ENCODE measurements around the gene CR1.
"Not testable (repeated sequence)": the region's sequence is repeated elsewhere in the genome, so short reads cannot be mapped to it uniquely, and the experiment has no call there.

The CR1 gene

DNA sequence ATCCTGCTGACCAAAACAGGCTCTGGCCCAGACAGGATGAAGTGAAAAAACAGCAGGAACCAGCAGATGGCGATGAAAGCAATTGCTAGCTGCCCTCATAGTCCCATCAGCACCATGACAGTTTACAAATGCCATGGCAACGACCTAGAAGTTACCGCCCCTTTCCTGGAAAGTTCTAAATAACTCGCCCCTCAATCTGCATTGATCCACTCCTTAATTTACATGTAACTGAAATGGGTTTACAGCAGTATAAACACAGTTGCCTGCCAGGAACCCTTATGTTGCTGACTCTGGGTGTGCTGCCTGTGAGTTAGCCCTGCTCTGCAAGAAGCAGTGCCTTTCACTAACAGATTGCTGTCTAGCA lies 83.5 kb downstream of the CR1 start:
- DNase-seq (ENCODE audit: low read depth in 2 of 3, low spot score in 2 of 3): no peak

DNA sequence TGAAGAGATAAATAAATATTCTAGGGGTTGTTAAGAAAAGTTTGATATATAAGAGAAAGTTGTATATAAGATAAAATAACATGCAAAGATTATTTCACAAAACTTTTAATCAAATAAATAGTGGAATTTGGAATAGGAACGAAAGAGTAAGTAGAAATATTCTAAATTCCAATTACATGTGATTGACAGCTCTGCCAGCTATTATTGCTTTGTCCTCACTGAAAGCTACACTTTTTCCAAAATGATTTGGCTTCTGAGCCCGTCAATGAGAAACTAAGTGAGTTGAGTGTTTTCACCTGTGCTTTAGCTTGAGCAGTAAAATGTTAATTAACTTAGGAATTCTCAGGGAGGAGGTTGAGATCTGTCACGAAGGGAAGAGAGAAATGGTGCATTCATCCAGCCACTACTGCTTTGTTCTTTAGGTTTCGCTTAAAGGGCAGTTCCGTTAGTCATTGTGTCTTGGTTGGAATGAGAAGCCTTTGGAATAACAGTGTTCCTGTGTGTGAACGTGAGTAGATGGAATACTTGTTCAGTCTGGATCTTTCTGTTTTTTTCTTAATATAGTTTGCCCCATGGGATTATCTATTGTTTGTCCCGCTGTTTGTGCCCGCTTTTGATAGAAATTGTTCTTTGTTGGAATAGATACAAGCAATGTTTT lies 85.7 kb downstream of the CR1 start:
- no peak for DNase-seq (ENCODE audit: low read depth in 2 of 3, low spot score in 2 of 3)

DNA sequence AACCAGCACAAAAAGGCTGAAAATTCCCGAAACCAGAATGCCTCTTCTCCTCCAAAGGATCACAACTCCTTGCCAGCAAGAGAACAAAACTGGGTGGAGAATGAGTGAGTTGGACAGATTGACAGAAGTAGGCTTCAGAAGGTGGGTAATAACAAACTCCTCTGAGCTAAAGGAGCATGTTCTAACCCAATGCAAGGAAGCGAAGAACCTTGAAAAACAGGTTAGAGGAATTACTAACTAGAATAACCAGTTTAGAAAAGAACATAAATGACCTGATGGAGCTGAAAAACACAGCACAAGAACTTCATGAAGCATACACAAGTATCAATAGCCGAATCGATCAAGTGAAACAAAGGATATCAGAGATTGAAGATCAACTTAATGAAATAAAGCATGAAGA lies 93.5 kb downstream of the CR1 start:
- DNase-seq (ENCODE audit: low read depth in 2 of 3, low spot score in 2 of 3): not testable (repeated sequence)

DNA sequence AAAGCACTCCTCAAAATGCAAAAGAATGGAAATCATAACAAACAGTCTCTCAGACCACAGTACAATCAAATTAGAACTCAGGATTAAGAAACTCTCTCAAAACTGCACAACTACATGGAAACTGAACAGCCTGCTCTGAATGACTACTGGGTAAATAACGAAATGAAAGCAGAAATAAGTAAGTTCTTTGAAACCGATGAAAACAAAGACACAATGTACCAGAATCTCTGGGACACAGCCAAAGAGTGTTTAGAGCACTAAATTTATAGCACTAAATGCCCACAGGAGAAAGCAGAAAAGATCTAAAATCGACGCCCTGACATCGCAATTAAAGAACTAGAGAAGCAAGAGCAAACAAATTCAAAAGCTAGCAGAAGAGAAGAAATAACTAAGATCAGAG lies 95.2 kb downstream of the CR1 start:
- not testable (repeated sequence) for DNase-seq (ENCODE audit: low read depth in 2 of 3, low spot score in 2 of 3)

DNA sequence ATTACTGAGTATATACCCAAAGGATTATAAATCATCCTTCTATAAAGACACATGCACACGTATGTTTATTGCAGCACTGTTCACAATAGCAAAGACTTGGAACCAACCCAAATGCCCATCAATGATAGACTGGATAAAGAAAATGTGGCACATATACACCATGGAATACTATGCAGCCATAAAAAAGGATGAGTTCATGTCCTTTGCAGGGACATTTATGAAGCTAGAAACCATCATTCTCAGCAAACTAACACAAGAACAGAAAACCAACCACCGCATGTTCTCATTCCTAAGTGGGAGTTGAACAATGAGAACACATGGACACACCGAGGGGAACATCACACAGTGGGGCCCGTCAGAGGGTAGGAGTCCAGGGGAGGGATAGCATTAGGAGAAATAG lies 98.1 kb downstream of the CR1 start:
- DNase-seq (ENCODE audit: low read depth in 2 of 3, low spot score in 2 of 3): not testable (repeated sequence)

DNA sequence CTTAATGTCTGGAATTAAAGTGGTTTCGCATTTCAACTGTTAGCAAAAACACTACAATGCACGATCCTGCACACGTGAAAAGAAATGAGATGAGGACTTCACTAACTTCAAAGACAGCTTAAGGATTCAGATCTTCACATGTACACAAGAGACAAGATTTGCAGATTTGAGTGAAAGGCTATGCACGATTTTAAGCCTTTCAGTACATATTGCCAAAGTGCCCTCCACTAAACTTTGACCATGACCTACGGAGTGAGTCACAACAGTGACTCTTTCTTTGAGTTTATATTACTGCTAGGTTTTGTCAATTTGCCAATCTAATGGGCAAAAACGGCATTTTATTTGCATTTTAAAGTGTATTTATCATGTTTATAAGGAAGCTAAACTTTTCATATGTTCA lies 107.8 kb downstream of the CR1 start:
- DNase-seq (ENCODE audit: low read depth in 2 of 3, low spot score in 2 of 3): no peak

DNA sequence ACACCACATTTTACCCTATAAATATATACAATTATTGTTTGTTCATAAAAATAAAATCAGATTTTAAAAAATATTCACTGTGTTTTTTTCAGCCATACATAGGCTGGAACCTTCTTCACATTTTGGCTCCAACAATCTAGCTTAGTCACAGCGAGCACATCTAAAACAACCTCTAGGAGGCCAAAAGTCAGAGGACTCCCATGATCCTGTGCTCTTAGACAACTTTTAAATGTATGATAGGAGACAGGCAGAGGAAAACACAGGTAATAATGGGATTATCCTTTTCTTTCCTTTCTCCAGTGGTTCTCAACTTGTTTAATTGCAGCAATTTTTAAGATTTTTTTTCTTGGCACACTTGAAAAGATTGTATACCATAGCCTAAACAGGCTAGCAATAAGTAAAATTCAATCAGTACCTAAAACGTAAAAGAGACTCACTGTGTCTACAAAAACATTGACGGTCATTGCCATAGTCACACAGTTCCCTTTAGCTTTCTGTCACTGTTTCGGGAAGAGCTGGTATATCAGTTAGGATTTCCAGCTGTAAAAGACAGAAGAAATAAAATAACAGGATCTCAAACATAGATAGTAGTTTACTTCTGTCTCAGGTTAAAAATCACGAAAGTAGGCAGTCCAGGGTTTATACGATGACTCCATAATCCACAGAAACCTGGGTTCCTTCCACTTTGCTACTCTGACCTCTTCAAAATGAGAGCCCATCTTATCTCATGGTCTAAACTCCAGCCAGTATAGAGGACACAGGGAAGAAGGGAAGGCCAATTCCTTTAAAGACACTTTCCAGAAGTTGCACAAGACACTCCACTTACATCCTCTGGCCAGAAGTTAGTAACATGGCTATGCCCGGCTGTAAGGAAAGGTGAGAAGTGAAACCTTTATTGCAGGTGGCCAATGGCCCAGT lies 109.7 kb downstream of the CR1 start:
- DNase-seq (ENCODE audit: low read depth in 2 of 3, low spot score in 2 of 3): no peak

DNA sequence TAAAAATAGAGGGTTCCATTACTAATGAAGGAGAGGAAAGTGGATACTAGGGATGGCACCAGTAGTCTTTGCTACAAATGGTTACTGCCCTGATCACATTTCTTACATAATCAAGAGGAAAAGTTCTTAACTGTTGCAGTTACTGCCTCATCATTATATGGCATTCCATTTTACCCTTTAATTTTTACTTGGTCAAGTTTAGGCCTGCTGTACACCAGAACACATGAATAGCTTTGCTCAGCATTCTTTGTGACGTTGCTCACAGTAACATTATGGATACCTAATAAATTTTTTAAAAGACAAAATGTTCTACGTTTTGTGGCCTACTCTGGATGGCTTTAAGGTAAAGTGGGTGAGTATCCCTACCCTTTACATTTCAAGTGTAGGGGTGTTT lies 110.4 kb downstream of the CR1 start:
- no peak for DNase-seq (ENCODE audit: low read depth in 2 of 3, low spot score in 2 of 3)

DNA sequence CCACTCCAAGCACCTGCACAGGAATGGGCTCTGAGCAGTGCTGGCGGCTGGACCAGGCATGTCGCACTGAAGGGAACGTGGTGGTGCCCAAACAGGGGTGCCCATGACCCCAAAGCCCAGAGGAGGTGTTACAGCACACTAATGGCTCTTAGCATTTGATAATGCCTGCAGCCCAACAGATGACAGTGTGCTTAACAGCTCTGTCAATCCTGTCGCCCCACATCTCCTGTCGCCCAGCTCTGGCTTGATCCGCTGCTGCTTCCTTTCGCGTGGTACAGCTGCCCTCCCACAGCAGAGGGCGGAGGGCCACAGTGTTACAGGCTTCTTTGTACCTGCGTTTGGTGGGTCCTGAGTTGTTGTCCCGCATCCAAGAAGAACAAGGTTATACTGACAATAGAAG lies 116.8 kb downstream of the CR1 start:
- DNase-seq (ENCODE audit: low read depth in 2 of 3, low spot score in 2 of 3): no peak

DNA sequence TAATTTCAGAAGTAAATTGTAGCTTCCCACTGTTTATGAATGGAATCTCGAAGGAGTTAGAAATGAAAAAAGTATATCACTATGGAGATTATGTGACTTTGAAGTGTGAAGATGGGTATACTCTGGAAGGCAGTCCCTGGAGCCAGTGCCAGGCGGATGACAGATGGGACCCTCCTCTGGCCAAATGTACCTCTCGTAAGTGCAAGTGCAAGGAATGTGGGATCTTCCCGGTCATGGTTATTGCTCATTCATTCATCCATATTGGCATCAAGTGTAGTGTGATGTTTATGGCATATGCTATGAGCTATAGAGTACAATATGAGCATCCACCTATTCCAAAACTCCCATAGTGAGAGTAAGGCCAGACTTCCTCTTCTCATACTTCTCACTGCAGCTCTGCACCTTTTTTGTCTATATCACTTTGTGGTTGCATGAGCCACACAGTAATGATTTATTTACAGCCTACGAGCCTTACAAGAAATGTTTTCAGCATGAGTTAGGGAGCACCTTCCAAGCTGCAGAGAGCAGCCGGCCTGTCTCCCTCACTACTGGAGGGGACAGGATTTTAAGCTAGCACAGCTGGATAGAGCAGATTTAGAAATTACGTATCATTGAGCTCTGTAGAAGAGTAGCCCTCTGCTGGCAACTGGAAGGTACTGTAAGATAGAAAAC lies 124.0 kb downstream of the CR1 start:
- DNase-seq (ENCODE audit: low read depth in 2 of 3, low spot score in 2 of 3): no peak

DNA sequence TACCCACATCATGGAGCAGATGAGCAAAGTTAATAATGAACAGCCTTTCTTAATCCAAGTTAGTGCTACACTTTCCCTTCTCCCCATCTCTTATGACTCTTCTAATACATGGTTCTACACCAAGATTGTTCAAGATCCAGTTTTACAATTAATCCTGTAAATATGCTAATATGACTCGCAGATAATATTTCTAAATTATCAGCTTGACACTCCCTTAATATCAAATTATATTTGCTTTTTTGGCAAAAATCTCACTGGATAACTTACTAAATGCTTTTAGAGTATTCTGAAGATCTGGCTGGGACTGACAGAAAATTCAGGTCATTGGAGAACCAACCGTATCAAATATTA lies 124.6 kb downstream of the CR1 start:
- no peak for DNase-seq (ENCODE audit: low read depth in 2 of 3, low spot score in 2 of 3)

DNA sequence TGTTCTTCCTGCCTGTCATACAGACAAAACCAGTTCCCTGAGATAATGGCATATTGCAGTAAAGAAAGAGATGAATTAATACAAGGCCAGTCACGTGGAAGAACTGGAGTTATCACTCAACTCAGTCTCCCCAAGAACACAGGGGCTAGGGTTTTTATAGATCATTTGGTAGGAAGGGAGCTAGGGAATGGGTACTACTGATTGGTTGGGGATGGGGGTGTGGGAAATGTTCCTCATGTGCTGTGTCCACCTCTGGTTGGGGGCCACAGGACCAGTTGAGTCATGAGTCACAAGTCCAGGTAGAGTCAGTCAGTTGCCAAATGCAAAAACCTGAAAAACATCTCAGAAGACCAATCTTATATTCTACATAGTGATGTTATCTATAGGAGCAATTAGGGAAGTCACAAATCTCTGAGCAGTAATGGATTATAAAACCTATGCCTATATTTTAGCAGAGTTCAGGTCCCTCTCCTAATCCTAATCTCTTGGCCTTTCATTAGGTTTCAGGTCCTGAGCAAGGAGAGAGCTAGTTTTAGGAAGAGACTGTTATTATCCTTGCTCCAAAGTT lies 129.6 kb downstream of the CR1 start:
- DNase-seq (ENCODE audit: low read depth in 2 of 3, low spot score in 2 of 3): not testable (repeated sequence)

DNA sequence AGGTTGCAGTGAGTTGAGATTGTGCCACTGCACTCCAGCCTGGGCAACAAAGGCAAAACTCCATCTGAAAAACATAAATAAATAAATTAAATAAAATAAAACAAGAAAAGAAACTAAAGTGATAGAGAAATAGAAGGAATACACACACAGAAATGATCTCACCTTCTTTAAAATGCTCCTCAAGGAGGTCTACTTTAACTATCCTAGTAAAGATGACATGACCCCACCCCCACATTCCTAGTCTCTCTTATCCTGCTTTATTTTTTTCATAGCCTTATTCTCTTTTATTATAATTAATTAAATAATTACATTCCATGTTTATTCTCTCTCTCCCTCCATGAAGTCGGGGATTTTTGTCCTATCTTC lies 131.0 kb downstream of the CR1 start:
- DNase-seq (ENCODE audit: low read depth in 2 of 3, low spot score in 2 of 3): no peak

DNA sequence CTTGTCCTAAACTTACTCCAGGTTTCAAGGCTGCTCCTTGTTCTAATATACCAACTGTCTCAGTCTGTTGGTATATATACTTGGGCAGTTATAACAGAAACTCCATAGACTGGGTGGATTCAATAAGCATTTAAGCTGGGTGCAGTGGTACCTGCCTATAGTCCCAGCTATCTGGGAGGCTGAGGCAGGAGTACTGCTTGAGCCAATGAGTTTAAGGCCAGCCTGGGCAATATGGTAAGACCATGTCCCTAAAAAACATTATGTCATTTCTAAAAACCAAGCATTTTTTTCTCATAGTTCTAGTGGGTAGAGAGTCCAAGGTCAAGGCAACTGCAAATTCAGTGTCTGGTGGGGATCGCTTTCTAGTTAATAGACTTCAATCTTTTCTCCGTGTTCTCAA lies 131.5 kb downstream of the CR1 start:
- DNase-seq (ENCODE audit: low read depth in 2 of 3, low spot score in 2 of 3): no peak

DNA sequence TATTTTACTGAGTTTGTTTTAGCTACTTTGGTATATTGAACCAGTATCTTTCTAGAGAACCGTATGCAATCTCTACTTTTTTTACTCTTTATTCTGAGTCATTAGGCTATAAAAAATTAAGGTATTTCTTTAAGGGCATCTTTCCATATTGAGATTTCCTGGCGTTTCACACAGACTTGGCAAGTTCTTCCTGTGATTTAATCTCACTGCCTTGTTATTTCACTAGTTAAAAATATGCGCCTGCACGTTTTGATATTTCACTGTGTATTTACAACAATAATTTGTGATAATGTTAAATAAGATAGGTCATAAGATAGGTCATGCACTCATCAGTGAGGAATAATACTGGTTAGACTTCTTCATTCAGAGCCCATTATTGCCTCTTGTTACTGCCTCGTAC lies 132.8 kb downstream of the CR1 start:
- DNase-seq (ENCODE audit: low read depth in 2 of 3, low spot score in 2 of 3): no peak

DNA sequence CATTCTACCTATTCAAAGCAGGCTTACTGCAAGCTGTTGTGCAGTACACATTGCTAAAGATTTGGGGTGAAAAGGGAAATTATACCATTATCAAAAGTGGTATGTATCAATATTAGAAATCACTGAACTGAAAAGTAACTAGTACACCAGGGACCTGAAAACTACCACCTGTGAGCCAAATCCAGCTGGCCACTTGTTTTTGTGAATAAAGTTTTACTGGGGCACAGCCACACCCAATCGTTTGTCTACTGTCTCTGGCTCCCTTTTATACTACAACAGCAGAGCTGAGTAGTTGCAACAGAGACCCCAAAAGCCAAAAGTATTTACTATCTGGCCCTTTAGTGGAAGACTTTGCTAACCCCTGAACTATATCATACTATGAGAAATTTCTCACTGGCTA lies 135.2 kb downstream of the CR1 start:
- DNase-seq (ENCODE audit: low read depth in 2 of 3, low spot score in 2 of 3): no peak

DNA sequence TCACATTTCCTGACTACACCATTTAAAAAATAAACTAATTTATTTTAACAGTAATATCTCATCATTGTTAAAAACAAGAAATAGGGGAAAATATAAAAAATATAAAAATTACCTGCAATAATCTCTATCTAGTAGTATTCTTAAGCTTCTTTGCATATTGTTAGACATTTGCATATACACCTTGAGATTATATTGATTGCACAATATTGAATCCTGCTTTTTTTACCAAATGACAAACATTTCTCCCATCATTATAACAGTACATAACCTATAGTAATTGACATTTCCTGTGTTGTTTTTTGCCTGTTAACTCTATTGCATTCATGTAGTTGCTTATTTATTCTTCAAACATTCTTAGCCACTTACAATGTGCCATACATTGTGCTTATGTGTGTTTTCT lies 137.3 kb downstream of the CR1 start:
- DNase-seq (ENCODE audit: low read depth in 2 of 3, low spot score in 2 of 3): no peak

DNA sequence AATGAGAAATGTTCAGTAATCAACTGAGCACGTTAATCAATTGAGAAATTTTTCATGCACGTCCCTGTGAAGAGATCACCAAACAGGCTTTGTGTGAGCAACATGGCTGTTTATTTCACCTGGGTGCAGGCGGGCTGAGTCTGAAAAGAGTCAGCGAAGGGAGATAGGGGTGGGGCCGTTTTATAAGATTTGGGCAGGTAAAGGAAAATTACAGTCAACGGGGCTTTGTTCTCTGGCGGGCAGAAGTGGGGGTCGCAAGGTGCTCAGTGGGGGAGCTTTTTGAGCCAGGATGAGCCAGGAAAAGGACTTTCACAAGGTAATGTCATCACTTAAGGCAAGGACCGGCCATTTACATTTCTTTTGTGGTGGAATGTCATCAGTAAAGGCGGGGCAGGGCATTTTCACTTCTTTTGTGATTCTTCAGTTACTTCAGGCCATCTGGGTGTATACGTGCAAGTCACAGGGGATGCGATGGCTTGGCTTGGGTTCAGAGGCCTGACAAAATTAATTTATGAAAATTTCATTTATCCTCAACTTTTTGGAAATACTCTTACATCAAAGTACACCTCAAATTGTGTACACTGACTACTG lies 137.8 kb downstream of the CR1 start:
- DNase-seq (ENCODE audit: low read depth in 2 of 3, low spot score in 2 of 3): not testable (repeated sequence)

DNA sequence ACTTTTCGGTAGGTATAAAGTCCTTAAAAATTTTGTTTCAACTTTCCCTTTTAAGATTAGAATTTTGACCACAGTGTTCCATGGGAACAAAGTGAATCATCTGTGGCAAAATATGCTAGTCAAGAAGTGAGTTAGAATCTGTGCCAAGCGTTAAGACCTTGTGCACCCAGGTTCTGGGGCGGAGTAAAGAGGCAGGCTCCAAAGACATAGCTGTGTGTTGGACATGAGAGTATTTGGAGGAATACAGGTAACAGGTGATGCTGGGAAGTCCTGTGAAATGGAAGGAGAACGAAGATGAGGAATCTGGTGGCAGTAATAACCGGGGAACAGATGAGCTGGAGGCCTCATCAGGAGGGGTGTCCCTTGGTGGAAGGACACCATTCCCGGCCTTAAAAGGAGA lies 138.3 kb downstream of the CR1 start:
- not testable (repeated sequence) for DNase-seq (ENCODE audit: low read depth in 2 of 3, low spot score in 2 of 3)

DNA sequence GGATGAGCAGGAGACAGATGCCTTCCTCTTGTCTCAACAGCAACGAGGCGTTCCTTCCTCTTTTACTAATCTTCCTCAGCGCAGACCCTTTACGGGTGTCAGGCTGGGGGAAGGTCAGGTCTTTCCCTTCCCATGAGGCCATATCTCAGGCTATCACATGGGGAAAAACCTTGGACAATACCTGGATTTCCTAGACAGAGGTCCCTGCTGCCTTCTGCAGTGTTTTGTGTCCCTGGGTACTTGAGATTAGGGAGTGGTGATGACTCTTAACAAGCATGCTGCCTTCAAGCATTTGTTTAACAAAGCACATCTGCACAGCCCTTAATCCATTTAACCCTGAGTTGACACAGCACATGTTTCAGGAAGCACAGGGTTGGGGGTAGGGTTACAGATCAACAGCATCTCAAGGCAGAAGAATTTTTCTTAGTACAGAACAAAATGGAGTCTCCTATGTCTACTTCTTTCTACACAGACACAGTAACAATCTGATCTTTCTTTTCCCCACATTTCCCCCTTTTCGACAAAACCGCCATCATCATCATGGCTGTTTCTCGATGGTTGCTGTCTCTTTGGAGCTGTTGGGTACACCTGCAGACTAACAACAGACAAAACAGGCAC lies 139.7 kb downstream of the CR1 start:
- not testable (repeated sequence) for DNase-seq (ENCODE audit: low read depth in 2 of 3, low spot score in 2 of 3)

DNA sequence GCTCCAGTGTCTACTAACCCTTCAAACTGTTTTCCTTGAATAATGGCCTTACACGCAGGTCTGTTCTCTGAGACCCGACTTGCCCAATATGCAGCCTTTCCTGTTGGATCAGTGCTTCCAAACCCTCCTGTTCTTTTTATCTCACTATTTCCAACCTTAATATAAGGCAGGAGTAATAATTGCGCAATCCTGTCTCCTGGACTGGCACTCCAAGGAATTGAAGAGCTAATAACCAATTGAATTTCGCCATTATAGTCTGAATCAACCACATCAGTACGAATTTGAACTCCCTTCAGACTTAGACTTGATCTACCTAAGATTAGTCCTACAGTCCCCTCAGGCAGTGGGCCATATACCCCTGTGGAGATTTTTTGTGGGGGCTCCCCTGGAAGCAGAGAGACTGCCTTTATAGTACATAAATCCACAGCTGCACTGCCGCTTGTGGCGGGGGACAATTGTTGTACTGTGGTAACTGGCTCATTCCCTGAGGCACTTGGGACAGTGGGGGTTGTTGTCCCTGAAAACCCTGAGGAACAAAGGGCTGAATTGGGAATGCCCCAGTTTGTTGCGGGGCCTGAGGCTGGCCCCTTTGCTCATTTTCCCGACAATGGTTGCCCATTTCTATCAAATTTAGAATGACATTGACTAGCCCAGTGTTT lies 142.7 kb downstream of the CR1 start:
- DNase-seq (ENCODE audit: low read depth in 2 of 3, low spot score in 2 of 3): not testable (repeated sequence)
